K562 (cell line): ENCODE data around the gene AHCY. TPM values are rescaled to one million over a fixed set of nuclear protein-coding genes. Genes with fewer than 3 reads are reported as not detected.

Source experiments
- ATAC-seq: fragments of 200-7000 bp; cut with Tn5 transposase; 3 replicates; pipeline ENCODE4 v1.9.1; 2020; ENCODE audit warnings: moderate library complexity
- BruUV-seq: library from RNA; stranded (reverse); fragments of 400-500 nt; replicated peaks from 2 replicates; lab custom pipeline; 2021; lab: Mats Ljungman, UMichigan
- CTCF ChIA-PET: fragments of 300-600 bp; formaldehyde crosslinking; extraction: SDS; loops from one replicate; lab custom pipeline; 2021; ENCODE audit warnings: low intra/inter-chr PET ratio; lab: Yijun Ruan, JAX
- POLR2A ChIA-PET: fragments of 300-600, 350-650 bp; sonication (Branson Sonifier 250); formaldehyde crosslinking; extraction: SDS; loops from one replicate; lab custom pipeline; 2021; ENCODE audit warnings: antibody characterized with exemption, inconsistent platforms; lab: Yijun Ruan, JAX
- DNase-seq, 4 experiments: peaks; one replicate each; pipeline versions ENCODE4 v3.0.0 to v3.0.0-alpha.2; 2011 to 2018; ENCODE audit warnings: low spot score in 3 of 4, mixed read lengths in 3 of 4; ENCODE audit errors: extremely low read depth in 1 of 4
- FAIRE-seq: peaks from 2 replicates; lab custom pipeline; 2011; peaks lifted over from hg19 to GRCh38; lab: Jason Lieb, UNC
- H2AFZ ChIP-seq: 2 replicates; pipeline ENCODE4 v1.6.0; 2011; ENCODE audit warnings: low read depth, low read length, control low read depth, inconsistent platforms
- H3K27ac ChIP-seq: fragments of 200-600 bp; 3 replicates; pipeline ENCODE4 v1.8.0; 2011; ENCODE audit warnings: low read depth, mild to moderate bottlenecking, control low read depth, inconsistent platforms, low read length, moderate library complexity, mixed read lengths; ENCODE audit errors: extremely low read depth
- H3K27me3 ChIP-seq, 2 experiments: fragments of 300-600 bp in 1 of 2; 2 replicates in 1 of 2; 3 replicates in 1 of 2; pipeline versions ENCODE4 v1.6.0 to v1.8.0; 2011; ENCODE audit warnings: inconsistent platforms in 2 of 2, low read length in 2 of 2, mild to moderate bottlenecking in 1 of 2, mixed read lengths in 1 of 2, moderate library complexity in 1 of 2; ENCODE audit not compliant: control insufficient read depth in 2 of 2, insufficient read depth in 2 of 2
- H3K36me3 ChIP-seq: fragments of 300-600 bp; 3 replicates; pipeline ENCODE4 v1.8.0; 2011; ENCODE audit warnings: mild to moderate bottlenecking, low read length, inconsistent platforms; ENCODE audit not compliant: control insufficient read depth, insufficient read depth
- H3K4me1 ChIP-seq, 2 experiments: fragments of 200-600 bp in 1 of 2; replicated peaks in 1 of 2; 2 replicates in 1 of 2; 3 replicates in 1 of 2; pipeline versions ENCODE4 v1.5.1 to v1.8.0; 2011; ENCODE audit warnings: inconsistent platforms in 2 of 2, low read length in 2 of 2, mild to moderate bottlenecking in 1 of 2, mixed read lengths in 1 of 2, moderate library complexity in 1 of 2; ENCODE audit not compliant: control insufficient read depth in 2 of 2, insufficient read depth in 2 of 2
- H3K4me2 ChIP-seq: 2 replicates; pipeline ENCODE4 v1.6.1; 2011; ENCODE audit warnings: low read length, control low read depth, inconsistent platforms, mixed read lengths; ENCODE audit not compliant: insufficient read depth
- H3K4me3 ChIP-seq: fragments of 200-600 bp; sonication (generic), shearing (Covaris generic); 2 replicates; pipeline ENCODE4 v1.5.1; 2016; ENCODE audit warnings: control low read depth, inconsistent platforms
- H3K79me2 ChIP-seq: fragments of 200-600 bp; 3 replicates; pipeline ENCODE4 v1.8.0; 2011; ENCODE audit warnings: low read length, inconsistent platforms; ENCODE audit not compliant: control insufficient read depth, insufficient read depth
- H3K9ac ChIP-seq, 2 experiments: 2 replicates each; pipeline versions ENCODE4 v1.6.0 to v1.6.1; 2011; ENCODE audit warnings: low read depth in 2 of 2, low read length in 2 of 2, control low read depth in 1 of 2, inconsistent platforms in 1 of 2, mild to moderate bottlenecking in 1 of 2, mixed read lengths in 1 of 2; ENCODE audit not compliant: insufficient read depth in 1 of 2
- H3K9me1 ChIP-seq: one replicate; pipeline ENCODE4 v1.6.0; 2011; ENCODE audit warnings: inconsistent platforms, mild to moderate bottlenecking, low read length, moderate library complexity; ENCODE audit not compliant: control insufficient read depth, insufficient read depth
- H3K9me3 ChIP-seq: replicated peaks from 2 replicates; pipeline ENCODE4 v1.5.1; 2011; ENCODE audit warnings: low read depth, low read length, inconsistent platforms; ENCODE audit not compliant: control insufficient read depth, insufficient read depth
- H4K20me1 ChIP-seq: replicated peaks from 2 replicates; pipeline ENCODE4 v1.6.1; 2011; ENCODE audit warnings: low read length, inconsistent platforms, mixed read lengths; ENCODE audit not compliant: control insufficient read depth, insufficient read depth
- C11orf30 ChIP-seq: fragments of 450-650 bp; IDR thresholded peaks from 2 replicates; pipeline ENCODE4 v1.6.1; 2016; ENCODE audit warnings: low read depth, mild to moderate bottlenecking
- ETS1 ChIP-seq: conservative IDR thresholded peaks from 2 replicates; pipeline ENCODE4 v1.6.1; 2011; ENCODE audit warnings: low read depth, mild to moderate bottlenecking, low read length; ENCODE audit not compliant: control insufficient read depth
- HDAC2 ChIP-seq: fragments of 450-650 bp; IDR thresholded peaks from 2 replicates; pipeline ENCODE4 v1.6.1; 2016; ENCODE audit warnings: mild to moderate bottlenecking
- MAFF ChIP-seq: IDR thresholded peaks from 2 replicates; pipeline ENCODE4 v1.6.1; 2012; ENCODE audit warnings: low read length, improper control_type of control experiment
- MAFG ChIP-seq: fragments of 450-650 bp; conservative IDR thresholded peaks from 2 replicates; pipeline ENCODE4 v1.6.1; 2016; ENCODE audit warnings: missing genetic modification characterization, missing compliant biosample characterization
- MAFK ChIP-seq: IDR thresholded peaks from 2 replicates; pipeline ENCODE4 v1.6.1; 2011; ENCODE audit warnings: low read length, improper control_type of control experiment
- POU5F1 ChIP-seq: fragments of 150-350 bp; IDR thresholded peaks from 2 replicates; pipeline ENCODE4 v1.6.1; 2014; ENCODE audit warnings: borderline replicate concordance, low read length, low read depth, mild to moderate bottlenecking; ENCODE audit not compliant: partially characterized antibody
- SMC3 ChIP-seq: conservative IDR thresholded peaks from 2 replicates; pipeline ENCODE4 v1.6.1; 2011; ENCODE audit warnings: low read depth, low read length, improper control_type of control experiment; ENCODE audit not compliant: insufficient read depth
- YY1 ChIP-seq, 3 experiments: IDR thresholded peaks; 2 replicates each; pipeline ENCODE4 v1.6.1; 2011; ENCODE audit warnings: low read length in 2 of 3, mild to moderate bottlenecking in 2 of 3, moderate library complexity in 2 of 3, borderline replicate concordance in 1 of 3, control low read depth in 1 of 3, low read depth in 1 of 3; ENCODE audit not compliant: insufficient read depth in 3 of 3, insufficient replicate concordance in 2 of 3, control insufficient read depth in 1 of 3, insufficient read length in 1 of 3; ENCODE audit errors: extremely low read depth in 1 of 3
- ZKSCAN1 ChIP-seq: fragments of 150-350 bp; IDR thresholded peaks from 2 replicates; pipeline ENCODE4 v1.6.1; 2016; ENCODE audit warnings: low read depth, low read length
- ZNF316 ChIP-seq: fragments of 450-650 bp; IDR thresholded peaks from 2 replicates; pipeline ENCODE4 v1.6.1; 2016
- ZNF318 ChIP-seq, 2 experiments: fragments of 450-650 bp; IDR thresholded peaks; 2 replicates each; pipeline ENCODE4 v1.6.1; 2016; ENCODE audit warnings: mild to moderate bottlenecking in 2 of 2, borderline replicate concordance in 1 of 2, low read depth in 1 of 2, moderate library complexity in 1 of 2
- ZNF785 ChIP-seq: fragments of 250-450 bp; sonication (Bioruptor Pico); IDR thresholded peaks from 2 replicates; pipeline ENCODE4 v1.4.0; 2020; ENCODE audit warnings: mild to moderate bottlenecking
- WGBS: fragments of 100-300 bp; shearing (Covaris generic); methylation state at CpG from one replicate; pipeline ENCODE4 v1.1.6; 2016; ENCODE audit warnings: low coverage, mixed read lengths; ENCODE audit not compliant: insufficient coverage; ENCODE audit errors: missing lambda C conversion rate; 5-methylcytosine and 5-hydroxymethylcytosine counted together
- in situ Hi-C: fragments of 300-500 bp; cut with MboI; formaldehyde crosslinking; loops from 4 replicates; pipeline ENCODE4 v1.15.0; 2018; ENCODE audit warnings: inconsistent platforms, mixed read lengths
- intact Hi-C: fragments of 100-400 bp; cut with micrococcal nuclease; formaldehyde crosslinking; loops from 2 replicates; pipeline ENCODE4 v1.14.2; 2022
- polyA plus RNA-seq, 8 experiments: library from polyadenylated mRNA; depleted of rRNA in 4 of 8; stranded (reverse) in 5 of 8; unstranded in 3 of 8; fragments of >200 nt; fragmentation: Nextera tagmentation in 2 of 8; fragmentation: Illumina TruSeq in 1 of 8; extraction: Ambion mirVana in 2 of 8; extraction: Trizol in 1 of 8; gene quantifications; 2 replicates each; pipeline versions ENCODE4 v1.2.1 to v1.2.3, GENCODE V29; 2011 to 2014; ENCODE audit warnings: inconsistent platforms in 1 of 8, missing spikeins in 1 of 8
- total RNA-seq, 7 experiments: library from RNA; depleted of rRNA in 6 of 7; stranded (reverse); fragments of >200 nt in 6 of 7; fragmentation: Illumina TruSeq in 2 of 7; extraction: Trizol in 2 of 7; gene quantifications; 2 replicates each; pipeline versions ENCODE4 v1.2.1 to v1.2.3, GENCODE V29; 2011 to 2021; ENCODE audit warnings: low replicate concordance in 1 of 7

AHCY gene
- total and polyA plus RNA-seq, 9 of the 15 experiments (the other 6 are each of a cell fraction or from before 2014, with no cell fraction given), result 82.5 to 269 (median 190) TPM

- Histone ChIP-seq H3K9me1 (no peaks in the 10 kb centered on the region), H3K9ac (no peak overlapping the region), H3K79me2 (no peaks in the 10 kb centered on the region), H4K20me1 (no peaks in the 10 kb centered on the region), H3K36me3 (no peaks in the 10 kb centered on the region), H3K9me3 (no peaks in the 10 kb centered on the region), H2AFZ (no peak overlapping the region), H3K4me1 (no peaks in the 10 kb centered on the region), H3K4me3 (no peak overlapping the region), H3K27ac (no peak overlapping the region), H3K27me3 (peaks cover 0 to 6% of the 10 kb centered on the region in 2 experiments; a peak in 3 of 5 replicates), H3K4me2 (no peak overlapping the region)
- no peak for ATAC-seq
- no peak for DNase-seq
- intact Hi-C loops, result no loop called here
- FAIRE-seq, result no peak
- WGBS, result 3% methylated on average over 3 of the region's 3 CpGs
- in situ Hi-C loops, result no loop called here
- BruUV-seq, result no TSS peak
- ChIA-PET POLR2A (interaction anchor here (0.8 kb wide), 1 partner anchor 8 kb away, joined by 3 read pairs; the partner anchor contains the start of gene ASIP), CTCF (no interaction called here)
- no peak for TF ChIP-seq ZNF785 (CRISPR knock-in tag)
- TF ChIP-seq YY1 (IDR thresholded peaks at IDR 0.05; ENCODE audit: borderline replicate concordance in 1 of 3, control insufficient read depth in 1 of 3, extremely low read depth in 1 of 3, insufficient read depth in 3 of 3, insufficient read length in 1 of 3, insufficient replicate concordance in 2 of 3, low read depth in 1 of 3, low read length in 2 of 3), result no peak
- TF ChIP-seq MAFF, result peak; percentile 36; the same call in 1 of the 2 replicates
- no peak for TF ChIP-seq ZNF318 (IDR thresholded peaks at IDR 0.05; ENCODE audit: borderline replicate concordance in 1 of 2, low read depth in 1 of 2)
- TF ChIP-seq HDAC2, result no peak
- TF ChIP-seq C11orf30, result peak; percentile 59; the same call in 1 of the 2 replicates
- no peak for TF ChIP-seq POU5F1
- TF ChIP-seq ZKSCAN1, result no peak
- TF ChIP-seq ETS1, result no peak
- TF ChIP-seq ZNF316, result peak; percentile 70; the same call in 1 of the 2 replicates
- TF ChIP-seq SMC3, result no peak
- TF ChIP-seq MAFG (tag), result peak; percentile 29; the same call in 1 of the 2 replicates
- TF ChIP-seq MAFK, result peak; percentile 36
Observed at GRCh38 chr20:34232494-34233087, 70.6 kb downstream of the AHCY start.
